Stimulated activated CD8-positive, alpha-beta memory T cell treated with anti-CD3 and anti-CD28 coated beads, Interleukin-15, amount 100 ng/mL, for 4 hours (primary cell): Measurements from ENCODE around the gene TTC39A.

Experiments used
- DNase-seq, 2 donors: peaks; one replicate each; pipeline ENCODE4 v3.0.0-alpha.2; 2020; ENCODE audit warnings: low read depth in 2 of 2

Gene TTC39A

DNA sequence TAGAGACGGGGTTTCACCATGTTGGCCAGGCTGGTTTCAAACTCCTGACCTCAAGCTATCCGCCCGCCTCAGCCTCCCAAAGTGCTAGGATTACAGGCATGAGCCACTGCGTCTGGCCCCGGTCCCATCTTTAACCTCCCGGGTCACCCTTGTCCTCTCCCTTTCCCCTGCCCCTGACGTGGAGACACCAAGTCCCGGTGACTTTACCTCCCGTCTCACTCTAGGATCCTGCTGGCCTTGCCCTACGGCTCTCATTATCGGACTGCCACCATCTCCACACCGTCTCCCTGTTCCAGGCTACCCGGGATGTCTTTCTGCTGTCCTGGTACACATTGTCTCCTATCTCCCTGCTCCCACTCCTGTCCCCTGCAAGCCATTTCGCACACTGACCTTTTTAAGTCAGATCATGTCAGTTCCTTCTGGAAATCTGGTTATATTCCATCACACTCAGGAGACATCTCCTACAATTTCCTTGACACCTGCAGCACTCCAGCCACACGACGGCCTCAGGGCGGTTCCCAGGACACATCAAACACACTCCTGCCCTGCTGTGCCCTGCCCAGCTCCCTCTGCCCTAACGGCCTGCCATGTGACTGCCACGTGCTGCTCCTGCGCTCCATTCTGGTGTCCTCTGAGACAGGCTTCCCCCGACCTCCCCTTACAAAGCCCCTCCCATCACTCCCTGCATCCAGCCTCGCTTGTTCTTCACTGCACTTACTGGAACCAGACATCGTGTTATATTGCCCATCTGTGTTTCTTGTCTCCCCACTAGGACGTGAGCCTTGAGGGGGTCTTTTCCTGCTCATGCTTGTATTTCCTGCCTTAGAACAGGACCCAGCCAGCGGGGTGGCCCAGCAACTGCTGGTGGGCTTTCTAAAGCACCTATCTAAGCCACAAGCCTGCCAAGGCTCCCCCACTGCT is 32.7 kb downstream of the TTC39A start:
- no peak for DNase-seq

DNA sequence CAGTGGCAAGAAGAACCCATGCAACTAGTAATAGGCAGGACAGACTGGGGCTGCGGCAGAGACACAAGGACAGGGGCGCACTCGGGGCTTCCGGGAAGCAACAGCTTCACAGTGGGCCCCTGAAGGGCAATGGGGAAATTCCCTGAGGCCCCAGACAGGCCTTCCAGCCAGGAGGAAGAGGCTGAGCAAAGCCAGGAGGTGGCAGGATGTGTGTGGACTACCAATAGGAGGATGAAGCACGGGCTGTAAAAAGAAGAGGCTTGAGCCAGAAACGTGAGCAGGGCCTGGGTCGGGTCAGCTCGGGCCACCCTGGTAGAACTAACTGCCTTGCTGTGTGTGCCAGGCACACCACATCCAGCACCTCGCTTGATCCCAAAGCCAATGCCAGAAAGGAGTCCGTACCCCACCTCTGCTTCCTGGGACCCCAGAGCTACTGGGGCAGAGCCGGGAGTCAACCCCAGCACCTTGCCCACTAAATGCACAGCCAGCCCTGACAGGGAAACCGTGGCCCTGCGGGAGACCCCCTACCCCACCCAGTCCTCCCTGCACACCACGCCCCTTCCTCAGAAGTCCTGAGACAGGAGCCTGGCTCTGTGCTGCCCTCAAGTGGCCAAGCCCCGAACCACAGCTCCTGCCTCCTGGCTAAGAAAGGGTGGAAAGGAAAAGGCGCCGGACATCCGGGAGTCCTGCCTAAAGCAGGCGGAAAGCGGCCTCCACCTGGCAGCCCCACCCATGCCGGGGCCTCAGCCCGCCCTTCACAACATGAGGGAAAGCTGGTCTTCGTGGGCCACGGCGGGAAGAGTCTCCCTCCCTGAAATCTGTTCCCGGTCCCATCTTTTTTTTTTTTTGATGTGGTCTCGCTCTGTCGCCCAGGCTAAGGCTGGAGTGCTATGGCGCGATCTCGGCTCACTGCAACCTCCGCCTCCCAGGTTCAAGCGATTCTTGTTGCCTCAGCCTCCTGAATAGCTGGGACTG is 33.7 kb downstream of the TTC39A start:
- peak; percentile 19 to 21 for DNase-seq

GRCh38 chr1:51295926-51296325 is 34.4 kb downstream of the TTC39A start:
- DNase-seq, result no peak

DNA sequence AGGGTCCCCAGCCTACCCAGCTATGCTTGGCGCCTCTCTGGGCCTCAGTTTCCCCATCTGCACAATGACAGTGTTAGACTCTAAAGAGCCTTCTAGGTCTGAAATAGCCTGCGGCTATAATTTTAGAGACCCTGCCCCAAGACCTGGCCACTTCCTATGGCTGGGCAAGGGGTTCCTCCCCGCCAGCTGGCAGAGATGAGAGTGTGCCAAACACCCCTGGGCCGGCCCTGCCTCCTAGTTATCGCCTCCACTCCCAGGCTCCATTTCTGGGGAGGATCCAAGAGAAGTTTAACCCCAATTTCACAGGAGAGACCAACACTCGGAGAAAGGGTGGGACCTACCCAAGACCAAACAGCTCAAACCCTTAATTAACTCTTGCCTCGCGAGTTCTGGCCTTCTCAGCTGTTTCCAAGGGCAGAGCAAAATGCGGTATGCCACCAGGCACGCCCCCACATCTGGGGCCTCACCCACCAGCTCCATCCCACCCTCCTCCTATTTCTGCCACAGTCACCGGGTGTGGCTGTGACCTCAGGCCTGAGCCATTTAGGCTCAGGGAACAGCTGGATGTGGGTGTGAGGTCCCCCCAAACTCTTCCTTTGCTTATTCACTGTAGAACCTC is 35.7 kb downstream of the TTC39A start:
- no peak for DNase-seq

GRCh38 chr1:51293898-51294515 is 36.4 kb downstream of the TTC39A start:
- no peak for DNase-seq

GRCh38 chr1:51290489-51290847 is 39.9 kb downstream of the TTC39A start:
- no peak for DNase-seq

DNA sequence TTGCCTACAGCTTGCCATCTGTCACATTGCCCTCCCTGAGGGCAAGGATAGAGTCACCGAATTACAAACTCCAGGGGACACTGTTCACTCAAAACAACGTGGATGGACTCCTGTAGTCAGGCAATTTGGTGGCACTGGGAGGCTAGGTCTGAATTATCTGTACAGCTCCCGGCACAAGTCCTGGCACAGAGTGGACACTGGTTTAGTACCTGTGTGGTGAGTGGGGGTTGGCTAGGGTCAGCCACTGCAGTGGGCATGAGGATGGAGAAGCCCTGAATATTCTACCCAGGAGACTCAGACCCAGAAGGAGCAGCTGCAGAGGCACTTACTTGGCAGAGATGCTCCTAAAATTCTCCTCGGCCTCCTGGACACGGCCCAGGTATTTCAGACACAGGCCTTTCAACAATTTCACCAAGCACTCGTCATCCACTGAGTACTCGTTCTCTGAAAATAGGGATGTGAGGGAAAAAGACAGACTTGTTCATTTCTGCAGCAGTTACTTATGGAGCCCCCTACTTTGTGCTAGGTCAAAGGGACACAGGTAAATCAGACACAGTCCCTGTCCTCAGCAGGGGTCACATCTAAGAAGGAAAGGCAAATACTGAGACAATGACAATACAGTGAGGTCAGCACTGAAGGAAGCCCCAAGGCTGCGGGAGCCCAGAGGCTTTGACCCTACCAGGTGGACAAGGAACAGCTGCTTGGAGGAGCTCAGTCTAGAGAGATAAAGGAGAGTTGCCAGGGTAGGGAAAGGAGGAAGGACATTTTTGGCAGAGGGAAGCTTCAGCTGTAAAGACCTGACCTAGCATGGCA is 40.5 kb downstream of the TTC39A start:
- DNase-seq, result no peak

GRCh38 chr1:51288578-51288977 is 41.8 kb downstream of the TTC39A start:
- no peak for DNase-seq

DNA sequence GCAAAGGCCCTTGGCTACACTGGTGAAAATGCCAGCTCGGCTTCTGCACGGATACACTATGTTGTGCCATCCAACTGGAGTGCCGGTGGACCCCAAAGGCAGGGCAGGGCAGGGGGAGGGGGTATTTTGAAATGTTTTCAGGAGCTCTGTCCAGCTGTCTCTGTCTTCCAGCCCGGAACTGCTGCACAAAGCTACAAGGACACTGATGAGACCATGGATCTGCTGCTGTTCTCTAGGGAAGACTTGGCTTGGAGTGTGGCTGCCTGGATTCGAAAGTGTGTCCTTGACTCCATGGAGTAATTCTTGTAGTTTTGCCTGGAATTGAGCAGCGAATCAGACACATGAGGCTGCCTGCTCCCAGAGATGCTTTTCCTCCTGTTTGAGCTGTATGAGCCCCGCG is 42.4 kb downstream of the TTC39A start:
- no peak for DNase-seq

- no peak for DNase-seq
These were observed 45.3 kb downstream of the TTC39A start for GRCh38 chr1:51285055-51285454.

DNA sequence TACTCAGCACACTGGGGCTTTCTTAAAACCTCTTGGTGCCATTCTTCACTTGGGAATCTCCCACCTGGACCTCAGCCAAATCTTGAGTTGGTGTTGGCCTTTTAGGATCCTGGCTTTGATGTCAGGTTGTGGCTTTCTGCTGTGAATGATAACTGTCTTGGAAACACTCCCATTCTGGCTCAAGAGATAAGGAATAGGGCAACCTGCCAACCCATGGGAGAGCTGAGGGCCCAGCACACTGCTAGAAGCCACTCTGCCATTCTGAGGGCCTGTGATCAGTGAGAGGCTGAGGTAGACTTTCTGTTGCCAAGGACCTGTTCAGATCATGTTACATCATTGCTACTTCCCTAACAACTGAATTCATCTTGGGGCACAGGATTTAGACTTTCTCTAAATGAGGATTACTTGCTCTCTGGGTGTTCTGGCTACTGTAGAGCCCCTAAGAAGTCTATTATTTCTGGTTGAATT is 45.8 kb downstream of the TTC39A start:
- DNase-seq, result no peak

GRCh38 chr1:51283979-51284378 is 46.4 kb downstream of the TTC39A start:
- DNase-seq, result no peak

DNA sequence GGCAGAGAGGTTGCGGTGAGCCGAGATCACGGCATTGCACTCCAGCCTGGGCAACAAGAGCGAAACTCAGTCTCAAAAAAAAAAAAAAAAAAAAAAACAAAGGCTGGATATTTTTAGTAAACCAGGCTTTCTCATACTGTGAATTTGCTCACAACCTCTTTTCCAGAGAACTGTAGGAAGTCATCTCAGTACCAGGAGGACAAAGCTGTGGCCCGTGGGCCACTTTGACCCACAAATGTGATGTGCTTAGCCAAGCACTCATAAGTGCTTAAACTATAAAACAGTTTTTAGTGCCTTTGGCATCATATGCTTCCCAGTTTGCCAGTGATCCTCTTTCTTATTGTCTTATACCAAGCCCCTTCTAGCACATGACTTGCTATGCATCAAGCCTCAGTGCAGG is 47.8 kb downstream of the TTC39A start:
- no peak for DNase-seq

DNA sequence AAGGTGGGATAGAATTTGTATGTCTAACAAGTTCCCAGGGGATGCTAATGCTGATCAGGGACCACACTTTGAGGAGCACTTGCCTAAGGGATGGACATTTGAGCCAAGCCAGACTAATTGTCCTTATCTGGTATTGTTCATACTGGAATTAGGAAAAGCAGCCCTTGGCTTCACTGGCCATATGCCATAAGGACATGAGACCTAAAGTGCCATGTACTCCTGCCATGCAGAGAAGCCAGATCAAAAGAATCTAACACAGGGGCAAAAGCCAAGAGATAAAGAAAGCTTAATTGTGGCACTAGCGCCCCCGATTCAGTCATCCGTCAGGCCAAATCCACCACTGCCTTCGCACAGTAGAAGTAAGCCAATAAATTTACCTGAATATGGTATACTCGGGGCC is 48.6 kb downstream of the TTC39A start:
- no peak for DNase-seq

DNA sequence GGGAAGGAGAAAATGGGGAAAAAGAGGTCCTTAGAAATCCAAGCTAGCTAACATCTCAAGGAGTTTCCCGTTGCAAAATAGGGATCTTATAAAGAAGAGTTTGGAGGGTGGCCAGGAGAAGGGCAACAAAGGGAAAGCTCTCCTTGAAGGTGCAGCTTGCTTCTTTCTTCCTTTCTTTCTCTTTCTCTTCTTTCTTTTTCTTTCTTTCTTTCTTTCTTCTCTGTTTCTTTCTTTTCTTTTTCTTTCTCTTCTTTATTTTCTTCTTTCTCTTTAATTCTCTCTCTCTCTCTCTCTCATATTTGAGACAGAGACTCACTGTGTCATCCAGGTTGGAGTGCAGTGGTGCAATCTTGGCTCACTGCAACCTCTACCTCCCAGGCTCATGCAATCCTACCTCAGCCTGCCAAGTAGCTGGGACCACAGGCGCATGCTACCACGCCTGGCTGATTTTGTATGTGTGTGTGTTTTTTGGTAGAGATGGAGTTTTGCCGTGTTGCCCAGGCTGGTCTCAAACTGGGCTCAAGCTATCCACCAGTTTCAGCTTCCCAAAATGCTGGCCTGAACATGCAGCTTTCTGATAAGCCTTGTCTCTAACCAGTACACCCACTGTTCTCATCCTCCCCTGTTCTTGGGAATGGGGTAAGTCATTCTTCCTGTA is 49.9 kb downstream of the TTC39A start:
- DNase-seq, result no peak

DNA sequence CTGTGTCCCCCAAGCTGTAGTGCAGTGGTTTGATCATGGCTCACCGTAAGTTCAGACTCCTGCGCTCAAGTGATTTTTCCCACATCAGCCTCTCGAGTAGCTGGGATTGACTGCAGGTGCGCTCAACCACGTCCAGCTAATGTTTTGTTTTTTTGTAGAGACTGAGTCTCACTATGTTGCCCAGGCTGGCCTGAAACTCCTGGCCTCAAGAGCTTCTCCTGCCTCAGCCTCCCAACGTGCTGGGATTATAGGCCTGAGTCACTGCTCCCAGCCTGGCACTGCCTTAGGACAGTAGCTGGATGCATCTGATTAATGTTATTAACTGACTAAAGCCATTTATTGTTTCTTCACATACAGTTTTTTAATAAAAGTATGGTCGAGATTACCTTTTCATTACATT is 54.1 kb downstream of the TTC39A start:
- DNase-seq, result no peak

GRCh38 chr1:51274676-51275075 is 55.7 kb downstream of the TTC39A start:
- DNase-seq, result no peak

DNA sequence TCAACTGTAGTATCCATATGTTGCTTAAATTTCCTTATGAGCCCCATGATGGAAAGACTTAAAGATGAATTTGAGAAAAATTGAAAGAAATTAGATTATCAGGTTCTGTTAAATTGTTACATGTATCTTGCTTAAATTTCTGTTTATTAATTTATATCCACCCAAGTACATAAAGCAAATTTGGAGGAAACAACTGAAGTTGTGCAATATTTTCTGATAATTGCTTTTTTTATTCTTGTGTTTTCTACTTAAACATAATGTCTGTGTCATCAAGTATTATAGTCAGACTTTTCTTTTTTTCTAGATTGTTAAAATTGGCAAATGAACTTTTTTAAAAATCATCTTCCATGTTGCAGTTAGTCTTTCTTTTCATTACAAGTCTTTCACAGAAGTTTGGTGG is 57.4 kb downstream of the TTC39A start:
- DNase-seq, result no peak

GRCh38 chr1:51270751-51271150 is 59.6 kb downstream of the TTC39A start:
- DNase-seq, result no peak

- no peak for DNase-seq
These were observed 61.7 kb downstream of the TTC39A start for GRCh38 chr1:51268634-51269033.
